Superior temporal gyrus (tissue), 1 donor: ENCODE results near the gene BFAR.
"Not testable (repeated sequence)": the region's sequence is repeated elsewhere in the genome, so short reads cannot be mapped to it uniquely, and the experiment has no call there.

Experiments used
- DNase-seq: peaks from one replicate; pipeline ENCODE4 v3.0.0-alpha.2; 2016; ENCODE audit errors: extremely low spot score

BFAR gene

GRCh38 chr16:14635395-14636165 lies 2.8 kb downstream of the BFAR start:
- DNase-seq: no peak

GRCh38 chr16:14636179-14636950 lies 3.6 kb downstream of the BFAR start:
- DNase-seq: not testable (repeated sequence)

- DNase-seq: not testable (repeated sequence)
These were observed 4.1 kb downstream of the BFAR start for GRCh38 chr16:14636951-14637240.

GRCh38 chr16:14640538-14640937 lies 7.8 kb downstream of the BFAR start:
- no peak for DNase-seq

- DNase-seq: no peak
These were observed 8.5 kb downstream of the BFAR start for GRCh38 chr16:14641206-14641605.

GRCh38 chr16:14641926-14642325 lies 9.2 kb downstream of the BFAR start:
- no peak for DNase-seq

- DNase-seq: no peak
These were observed 17.1 kb downstream of the BFAR start for GRCh38 chr16:14649816-14650215.

- DNase-seq: no peak
These were observed 17.9 kb downstream of the BFAR start for GRCh38 chr16:14650629-14651028.

- DNase-seq: no peak
These were observed 20.0 kb downstream of the BFAR start for GRCh38 chr16:14652726-14653125.

- no peak for DNase-seq
These were observed 25.3 kb downstream of the BFAR start for GRCh38 chr16:14658063-14658462.

- DNase-seq: no peak
These were observed 34.9 kb downstream of the BFAR start for GRCh38 chr16:14667347-14668266.

- no peak for DNase-seq
These were observed 35.9 kb downstream of the BFAR start for GRCh38 chr16:14668556-14669223.

- no peak for DNase-seq
These were observed 37.0 kb downstream of the BFAR start for GRCh38 chr16:14669776-14670175.

- no peak for DNase-seq
These were observed 39.7 kb downstream of the BFAR start for GRCh38 chr16:14672403-14672971.

- no peak for DNase-seq
These were observed 43.9 kb downstream of the BFAR start for GRCh38 chr16:14676633-14677032.

- no peak for DNase-seq
These were observed 44.9 kb downstream of the BFAR start for GRCh38 chr16:14677627-14678026.

GRCh38 chr16:14678748-14679497 lies 46.2 kb downstream of the BFAR start:
- no peak for DNase-seq

GRCh38 chr16:14680396-14680795 lies 47.6 kb downstream of the BFAR start:
- not testable (repeated sequence) for DNase-seq

- DNase-seq: no peak
These were observed 48.4 kb downstream of the BFAR start for GRCh38 chr16:14681115-14681514.

- DNase-seq: no peak
These were observed 49.4 kb downstream of the BFAR start for GRCh38 chr16:14682121-14682520.
